ENCODE data around the gene NCOA5.

Gene NCOA5

GRCh38 chr20:46083531-46084061, 6.2 kb downstream of the NCOA5 start:
- no peaks in the 10 kb centered on the region for H3K36me3 ChIP-seq (ENCODE audit: control insufficient read depth, insufficient read depth, low read length)
- no peaks in the 10 kb centered on the region for H3K9me3 ChIP-seq (ENCODE audit: control insufficient read depth, low read length)
- H3K4me1 ChIP-seq (ENCODE audit: control insufficient read depth, insufficient read depth, low read length): peaks cover 42% of the 10 kb centered on the region
- no peak overlapping the region for H3K9ac ChIP-seq (ENCODE audit: low read length)
- no peak overlapping the region for H3K4me3 ChIP-seq (ENCODE audit: low read length)
- no peaks in the 10 kb centered on the region for H3K27me3 ChIP-seq (ENCODE audit: control insufficient read depth, insufficient read depth, low read length)

DNA sequence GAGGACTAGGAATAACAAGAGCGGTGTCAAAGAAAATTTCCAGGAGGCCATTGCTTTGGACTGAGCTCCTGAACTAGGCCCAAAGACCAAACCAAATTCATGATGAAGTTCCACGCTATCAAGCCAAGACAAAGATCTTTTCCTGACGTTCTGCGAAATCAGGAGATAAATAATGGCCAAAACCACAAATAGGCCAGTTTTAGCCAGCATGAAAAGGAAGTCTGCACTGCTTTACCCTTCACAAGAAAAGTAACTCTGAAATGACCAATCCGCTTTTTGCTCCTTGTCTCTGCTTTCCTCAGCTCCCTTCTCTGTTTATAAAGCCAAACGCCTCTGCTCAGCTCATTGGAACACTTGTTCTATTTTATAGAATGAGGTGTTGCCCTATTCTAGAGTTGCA, 6.7 kb downstream of the NCOA5 start:
- H3K4me3 ChIP-seq (ENCODE audit: low read length): no peak overlapping the region
- no peaks in the 10 kb centered on the region for H3K36me3 ChIP-seq (ENCODE audit: control insufficient read depth, insufficient read depth, low read length)
- H3K27me3 ChIP-seq (ENCODE audit: control insufficient read depth, insufficient read depth, low read length): no peaks in the 10 kb centered on the region
- H3K9ac ChIP-seq (ENCODE audit: low read length): no peak overlapping the region
- H3K4me1 ChIP-seq (ENCODE audit: control insufficient read depth, insufficient read depth, low read length): peaks cover 42% of the 10 kb centered on the region
- H3K9me3 ChIP-seq (ENCODE audit: control insufficient read depth, low read length): no peaks in the 10 kb centered on the region

DNA sequence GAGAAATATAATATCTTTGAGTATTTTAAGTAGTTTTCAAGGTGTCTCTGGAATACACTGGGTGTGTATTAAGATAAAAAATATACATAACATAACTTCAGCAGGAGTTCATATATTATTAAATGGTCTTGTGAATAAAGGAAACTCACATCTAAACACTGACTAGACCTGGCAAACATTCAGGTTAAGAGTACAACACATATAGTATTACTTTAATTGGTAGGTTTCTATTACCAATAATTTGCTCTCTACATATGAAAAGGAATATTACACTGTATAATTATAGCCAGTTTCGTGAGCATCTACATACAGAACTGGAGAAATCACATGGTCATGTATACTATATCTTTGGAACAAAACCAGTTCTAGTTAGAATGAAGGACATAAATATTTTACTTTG, 8.7 kb downstream of the NCOA5 start:
- no peak overlapping the region for H3K9ac ChIP-seq (ENCODE audit: low read length)
- H3K27me3 ChIP-seq (ENCODE audit: control insufficient read depth, insufficient read depth, low read length): no peaks in the 10 kb centered on the region
- peaks cover 31% of the 10 kb centered on the region for H3K4me1 ChIP-seq (ENCODE audit: control insufficient read depth, insufficient read depth, low read length)
- H3K9me3 ChIP-seq (ENCODE audit: control insufficient read depth, low read length): no peaks in the 10 kb centered on the region
- H3K4me3 ChIP-seq (ENCODE audit: low read length): no peak overlapping the region
- H3K36me3 ChIP-seq (ENCODE audit: control insufficient read depth, insufficient read depth, low read length): no peaks in the 10 kb centered on the region

DNA sequence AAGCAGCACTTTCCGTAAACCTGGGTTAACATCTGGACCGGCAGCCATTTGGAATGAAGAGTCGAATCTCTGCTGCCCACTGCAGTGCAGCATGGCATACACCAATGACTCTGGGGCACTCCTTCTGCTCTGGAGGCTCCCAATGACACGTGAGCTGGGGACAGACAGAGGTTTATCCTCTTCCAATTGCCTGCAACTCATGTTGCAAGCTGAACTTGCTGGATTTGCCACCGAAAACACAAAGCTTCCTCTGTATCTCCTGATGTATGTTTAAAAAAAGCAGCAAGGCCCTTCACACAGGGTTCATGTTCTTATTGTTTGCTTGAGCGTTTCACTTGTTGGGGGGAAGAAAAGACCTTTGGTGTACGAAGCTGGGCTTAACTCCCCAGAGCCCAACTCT, 10.8 kb downstream of the NCOA5 start:
- H3K9me3 ChIP-seq (ENCODE audit: control insufficient read depth, low read length): no peaks in the 10 kb centered on the region
- H3K27me3 ChIP-seq (ENCODE audit: control insufficient read depth, insufficient read depth, low read length): no peaks in the 10 kb centered on the region
- no peak overlapping the region for H3K9ac ChIP-seq (ENCODE audit: low read length)
- H3K36me3 ChIP-seq (ENCODE audit: control insufficient read depth, insufficient read depth, low read length): no peaks in the 10 kb centered on the region
- H3K4me1 ChIP-seq (ENCODE audit: control insufficient read depth, insufficient read depth, low read length): peaks cover 10% of the 10 kb centered on the region
- H3K4me3 ChIP-seq (ENCODE audit: low read length): no peak overlapping the region

DNA sequence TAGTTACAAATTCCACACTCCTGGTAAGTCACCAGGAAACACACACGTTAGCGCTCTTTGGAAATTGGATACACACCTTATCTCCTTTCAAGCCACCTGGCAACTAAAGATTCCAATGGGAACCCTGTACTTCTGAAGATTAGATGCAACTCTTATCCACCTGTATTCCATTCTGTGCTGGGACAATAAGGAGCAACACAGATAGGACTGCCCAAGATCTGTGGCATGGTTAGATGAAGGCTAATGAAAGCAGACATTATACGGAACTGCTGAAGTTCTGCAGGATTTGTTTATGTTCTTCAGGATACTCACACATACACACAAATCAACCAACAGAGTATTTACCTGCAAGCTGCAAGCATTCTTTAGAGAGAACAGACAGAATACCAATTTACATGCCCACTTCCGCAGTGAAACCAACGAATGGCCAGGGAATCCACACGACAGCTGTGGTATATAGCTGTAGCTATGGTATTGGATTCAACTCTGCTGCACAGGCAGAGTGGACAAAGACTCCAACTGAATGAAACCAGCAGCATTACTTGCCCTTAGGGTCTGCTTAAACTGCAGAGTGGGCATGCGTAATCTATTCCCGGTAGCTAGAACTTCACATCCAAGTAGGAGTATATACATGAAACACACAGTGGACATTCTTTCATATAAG, 12.0 kb downstream of the NCOA5 start:
- Histone ChIP-seq H3K36me3 (ENCODE audit: control insufficient read depth, insufficient read depth, low read length) (no peaks in the 10 kb centered on the region), H3K4me3 (ENCODE audit: low read length) (no peak overlapping the region), H3K27me3 (ENCODE audit: control insufficient read depth, insufficient read depth, low read length) (no peaks in the 10 kb centered on the region), H3K9me3 (ENCODE audit: control insufficient read depth, low read length) (no peaks in the 10 kb centered on the region), H3K4me1 (ENCODE audit: control insufficient read depth, insufficient read depth, low read length) (no peaks in the 10 kb centered on the region), H3K9ac (ENCODE audit: low read length) (no peak overlapping the region)

DNA sequence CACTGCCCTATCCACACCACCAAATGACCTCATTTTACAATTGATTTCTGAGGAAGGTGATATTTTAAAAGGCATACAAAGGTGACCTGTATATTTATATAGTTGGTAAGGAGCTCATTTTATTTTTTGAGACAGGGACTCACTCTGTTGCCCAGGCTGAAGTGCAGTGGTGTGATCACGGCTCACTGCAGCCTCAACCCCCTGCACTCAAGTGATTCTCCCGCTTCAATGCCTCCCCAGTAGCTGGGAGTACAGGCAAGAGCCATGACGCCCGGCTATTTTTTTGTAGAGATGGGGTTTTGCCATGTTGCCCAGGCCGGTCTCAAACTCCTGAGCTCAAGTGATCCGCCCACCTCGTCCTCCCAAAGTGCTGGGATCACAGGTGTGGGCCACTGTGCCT, 13.0 kb downstream of the NCOA5 start:
- no peaks in the 10 kb centered on the region for H3K4me1 ChIP-seq (ENCODE audit: control insufficient read depth, insufficient read depth, low read length)
- no peak overlapping the region for H3K9ac ChIP-seq (ENCODE audit: low read length)
- H3K27me3 ChIP-seq (ENCODE audit: control insufficient read depth, insufficient read depth, low read length): no peaks in the 10 kb centered on the region
- H3K9me3 ChIP-seq (ENCODE audit: control insufficient read depth, low read length): no peaks in the 10 kb centered on the region
- no peak overlapping the region for H3K4me3 ChIP-seq (ENCODE audit: low read length)
- H3K36me3 ChIP-seq (ENCODE audit: control insufficient read depth, insufficient read depth, low read length): no peaks in the 10 kb centered on the region

DNA sequence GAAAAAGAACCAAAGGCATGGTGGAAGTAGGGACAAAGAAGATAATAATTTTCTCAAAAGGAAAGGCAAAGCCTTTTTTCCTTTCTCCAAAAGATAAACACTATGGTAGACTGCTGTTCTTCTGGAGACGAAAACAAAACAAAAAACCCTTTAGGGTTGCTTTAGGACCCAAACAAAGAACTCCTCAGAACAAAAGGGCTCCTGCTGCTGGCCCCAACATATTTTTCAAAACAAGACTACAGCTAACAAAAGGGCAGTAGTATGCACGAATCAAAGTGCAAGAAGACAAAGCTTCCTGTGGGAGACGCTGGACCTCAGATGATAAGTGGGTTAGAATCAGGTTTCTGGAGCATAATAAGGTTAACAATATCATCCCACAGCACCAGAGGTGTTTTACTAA, 15.8 kb downstream of the NCOA5 start:
- Histone ChIP-seq H3K36me3 (ENCODE audit: control insufficient read depth, insufficient read depth, low read length) (no peaks in the 10 kb centered on the region), H3K9ac (ENCODE audit: low read length) (no peak overlapping the region), H3K27me3 (ENCODE audit: control insufficient read depth, insufficient read depth, low read length) (no peaks in the 10 kb centered on the region), H3K9me3 (ENCODE audit: control insufficient read depth, low read length) (no peaks in the 10 kb centered on the region), H3K4me3 (ENCODE audit: low read length) (no peak overlapping the region), H3K4me1 (ENCODE audit: control insufficient read depth, insufficient read depth, low read length) (no peaks in the 10 kb centered on the region)

GRCh38 chr20:46073443-46073842, 16.3 kb downstream of the NCOA5 start:
- no peak overlapping the region for H3K9ac ChIP-seq (ENCODE audit: low read length)
- no peaks in the 10 kb centered on the region for H3K27me3 ChIP-seq (ENCODE audit: control insufficient read depth, insufficient read depth, low read length)
- H3K9me3 ChIP-seq (ENCODE audit: control insufficient read depth, low read length): no peaks in the 10 kb centered on the region
- H3K4me1 ChIP-seq (ENCODE audit: control insufficient read depth, insufficient read depth, low read length): no peaks in the 10 kb centered on the region
- no peak overlapping the region for H3K4me3 ChIP-seq (ENCODE audit: low read length)
- no peaks in the 10 kb centered on the region for H3K36me3 ChIP-seq (ENCODE audit: control insufficient read depth, insufficient read depth, low read length)

- no peak overlapping the region for H3K9ac ChIP-seq (ENCODE audit: low read length)
- no peaks in the 10 kb centered on the region for H3K36me3 ChIP-seq (ENCODE audit: control insufficient read depth, insufficient read depth, low read length)
- H3K4me3 ChIP-seq (ENCODE audit: low read length): no peak overlapping the region
- H3K27me3 ChIP-seq (ENCODE audit: control insufficient read depth, insufficient read depth, low read length): no peaks in the 10 kb centered on the region
- no peaks in the 10 kb centered on the region for H3K9me3 ChIP-seq (ENCODE audit: control insufficient read depth, low read length)
- H3K4me1 ChIP-seq (ENCODE audit: control insufficient read depth, insufficient read depth, low read length): no peaks in the 10 kb centered on the region
Observed at GRCh38 chr20:46073024-46073423, 16.7 kb downstream of the NCOA5 start.

GRCh38 chr20:46071573-46071972, 18.2 kb downstream of the NCOA5 start:
- no peaks in the 10 kb centered on the region for H3K27me3 ChIP-seq (ENCODE audit: control insufficient read depth, insufficient read depth, low read length)
- H3K4me1 ChIP-seq (ENCODE audit: control insufficient read depth, insufficient read depth, low read length): no peaks in the 10 kb centered on the region
- no peak overlapping the region for H3K9ac ChIP-seq (ENCODE audit: low read length)
- no peak overlapping the region for H3K4me3 ChIP-seq (ENCODE audit: low read length)
- no peaks in the 10 kb centered on the region for H3K9me3 ChIP-seq (ENCODE audit: control insufficient read depth, low read length)
- H3K36me3 ChIP-seq (ENCODE audit: control insufficient read depth, insufficient read depth, low read length): peaks cover under 1% of the 10 kb centered on the region

DNA sequence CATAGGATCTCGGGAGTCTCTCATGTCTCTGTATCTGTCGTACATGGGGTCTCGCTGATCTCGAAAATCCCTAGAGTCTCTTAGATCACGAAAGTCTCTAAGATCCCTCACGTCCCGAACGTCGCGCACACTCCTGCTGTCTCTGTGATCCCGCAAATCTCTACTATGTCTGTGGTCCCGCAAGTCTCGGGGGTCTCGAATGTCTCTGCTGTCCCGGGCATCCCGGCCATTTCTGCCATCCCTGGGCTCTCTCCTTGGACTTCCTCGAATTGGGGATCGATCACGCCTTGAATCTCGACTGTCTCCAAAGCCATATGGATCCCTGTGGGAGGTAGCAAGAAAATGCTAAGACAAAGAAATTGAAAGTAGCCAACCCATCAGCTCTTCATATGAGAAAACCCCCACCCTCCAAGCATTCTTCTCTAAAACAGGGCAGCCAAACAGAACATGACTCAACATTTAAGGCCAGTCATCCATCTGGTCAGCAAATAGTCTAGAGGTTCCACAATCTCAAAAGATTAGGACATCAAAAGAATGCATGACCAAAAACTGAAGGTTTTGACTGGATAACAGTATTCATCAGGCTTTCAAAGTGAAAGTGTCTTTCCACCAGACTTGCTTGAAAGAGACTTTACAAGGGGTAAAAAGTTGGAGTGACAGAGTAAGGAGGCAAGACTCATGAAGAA, 19.4 kb downstream of the NCOA5 start:
- no peaks in the 10 kb centered on the region for H3K27me3 ChIP-seq (ENCODE audit: control insufficient read depth, insufficient read depth, low read length)
- H3K4me3 ChIP-seq (ENCODE audit: low read length): no peak overlapping the region
- H3K9me3 ChIP-seq (ENCODE audit: control insufficient read depth, low read length): no peaks in the 10 kb centered on the region
- H3K36me3 ChIP-seq (ENCODE audit: control insufficient read depth, insufficient read depth, low read length): peaks cover 5% of the 10 kb centered on the region
- no peaks in the 10 kb centered on the region for H3K4me1 ChIP-seq (ENCODE audit: control insufficient read depth, insufficient read depth, low read length)
- H3K9ac ChIP-seq (ENCODE audit: low read length): no peak overlapping the region

DNA sequence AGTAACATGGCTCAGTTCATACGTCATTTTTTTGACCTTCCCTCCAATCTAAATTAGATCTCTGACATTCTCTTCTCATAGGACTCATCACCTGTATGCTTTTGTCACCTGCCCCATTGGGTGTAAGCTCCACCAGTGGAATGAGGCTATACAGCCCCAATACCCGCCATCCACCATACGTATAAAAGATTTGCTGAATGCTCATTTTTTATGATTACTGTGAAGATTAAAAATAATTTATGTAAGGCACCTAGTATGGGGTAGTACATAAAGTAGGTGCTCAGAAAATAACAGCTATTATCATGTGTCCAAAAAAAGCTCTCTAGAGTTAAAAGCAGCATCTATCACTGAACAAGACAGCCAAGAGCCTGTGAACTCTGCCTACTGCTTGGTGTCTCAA, 24.1 kb downstream of the NCOA5 start:
- Histone ChIP-seq H3K27me3 (ENCODE audit: control insufficient read depth, insufficient read depth, low read length) (no peaks in the 10 kb centered on the region), H3K4me1 (ENCODE audit: control insufficient read depth, insufficient read depth, low read length) (no peaks in the 10 kb centered on the region), H3K36me3 (ENCODE audit: control insufficient read depth, insufficient read depth, low read length) (peaks cover 12% of the 10 kb centered on the region), H3K9me3 (ENCODE audit: control insufficient read depth, low read length) (no peaks in the 10 kb centered on the region), H3K4me3 (ENCODE audit: low read length) (no peak overlapping the region), H3K9ac (ENCODE audit: low read length) (no peak overlapping the region)
